ENCODE results near the gene ADAM12.

- TF ChIP-seq EZH2 (IDR thresholded peaks at IDR 0.05; ENCODE audit: insufficient read depth, low read length): no peak
- TF ChIP-seq, protein P1, sequence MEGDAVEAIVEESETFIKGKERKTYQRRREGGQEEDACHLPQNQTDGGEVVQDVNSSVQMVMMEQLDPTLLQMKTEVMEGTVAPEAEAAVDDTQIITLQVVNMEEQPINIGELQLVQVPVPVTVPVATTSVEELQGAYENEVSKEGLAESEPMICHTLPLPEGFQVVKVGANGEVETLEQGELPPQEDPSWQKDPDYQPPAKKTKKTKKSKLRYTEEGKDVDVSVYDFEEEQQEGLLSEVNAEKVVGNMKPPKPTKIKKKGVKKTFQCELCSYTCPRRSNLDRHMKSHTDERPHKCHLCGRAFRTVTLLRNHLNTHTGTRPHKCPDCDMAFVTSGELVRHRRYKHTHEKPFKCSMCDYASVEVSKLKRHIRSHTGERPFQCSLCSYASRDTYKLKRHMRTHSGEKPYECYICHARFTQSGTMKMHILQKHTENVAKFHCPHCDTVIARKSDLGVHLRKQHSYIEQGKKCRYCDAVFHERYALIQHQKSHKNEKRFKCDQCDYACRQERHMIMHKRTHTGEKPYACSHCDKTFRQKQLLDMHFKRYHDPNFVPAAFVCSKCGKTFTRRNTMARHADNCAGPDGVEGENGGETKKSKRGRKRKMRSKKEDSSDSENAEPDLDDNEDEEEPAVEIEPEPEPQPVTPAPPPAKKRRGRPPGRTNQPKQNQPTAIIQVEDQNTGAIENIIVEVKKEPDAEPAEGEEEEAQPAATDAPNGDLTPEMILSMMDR (IDR thresholded peaks at IDR 0.05; ENCODE audit: insufficient read depth, low read depth, low read length): no peak
These were observed 11.3 kb downstream of the ADAM12 start for GRCh38 chr10:126376956-126377355.

Data from astrocyte (in vitro differentiated cells and primary cell).